Transverse colon (tissue), 3 donors: ENCODE measurements around the gene KBTBD2.

Experiments used
- EP300 ChIP-seq: sonication (generic); formaldehyde crosslinking; IDR thresholded peaks from one replicate; pipeline ENCODE4 v1.6.1; 2017; ENCODE audit warnings: antibody characterized with exemption, low read depth
- POLR2A ChIP-seq: fragments of 450-650 bp; IDR thresholded peaks from one replicate; pipeline ENCODE4 v1.6.1; 2016; ENCODE audit warnings: antibody characterized with exemption, mild to moderate bottlenecking, moderate library complexity
- TF ChIP-seq, protein P1 (sequence below), 5 experiments: fragments of 200-600 bp in 3 of 5; fragments of 450-650 bp in 2 of 5; sonication (generic) in 3 of 5; IDR thresholded peaks; 1 replicate in 2 of 5; 2 replicates in 3 of 5; pipeline ENCODE4 v1.5.1; 2016 to 2017; ENCODE audit warnings: antibody characterized with exemption in 5 of 5, inconsistent platforms in 3 of 5, mild to moderate bottlenecking in 2 of 5, moderate library complexity in 1 of 5

GRCh38 chr7:32910195-32910594 is 18.6 kb upstream of the KBTBD2 start:
- TF ChIP-seq, protein P1, sequence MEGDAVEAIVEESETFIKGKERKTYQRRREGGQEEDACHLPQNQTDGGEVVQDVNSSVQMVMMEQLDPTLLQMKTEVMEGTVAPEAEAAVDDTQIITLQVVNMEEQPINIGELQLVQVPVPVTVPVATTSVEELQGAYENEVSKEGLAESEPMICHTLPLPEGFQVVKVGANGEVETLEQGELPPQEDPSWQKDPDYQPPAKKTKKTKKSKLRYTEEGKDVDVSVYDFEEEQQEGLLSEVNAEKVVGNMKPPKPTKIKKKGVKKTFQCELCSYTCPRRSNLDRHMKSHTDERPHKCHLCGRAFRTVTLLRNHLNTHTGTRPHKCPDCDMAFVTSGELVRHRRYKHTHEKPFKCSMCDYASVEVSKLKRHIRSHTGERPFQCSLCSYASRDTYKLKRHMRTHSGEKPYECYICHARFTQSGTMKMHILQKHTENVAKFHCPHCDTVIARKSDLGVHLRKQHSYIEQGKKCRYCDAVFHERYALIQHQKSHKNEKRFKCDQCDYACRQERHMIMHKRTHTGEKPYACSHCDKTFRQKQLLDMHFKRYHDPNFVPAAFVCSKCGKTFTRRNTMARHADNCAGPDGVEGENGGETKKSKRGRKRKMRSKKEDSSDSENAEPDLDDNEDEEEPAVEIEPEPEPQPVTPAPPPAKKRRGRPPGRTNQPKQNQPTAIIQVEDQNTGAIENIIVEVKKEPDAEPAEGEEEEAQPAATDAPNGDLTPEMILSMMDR (IDR thresholded peaks at IDR 0.05), result no peak
- no peak for TF ChIP-seq POLR2A
- TF ChIP-seq EP300, result no peak
